Tibial nerve (tissue), 3 donors: ENCODE results near the gene QRSL1.

Experiments
- POLR2A ChIP-seq, 2 donors: fragments of 450-650 bp; IDR thresholded peaks; one replicate each; pipeline ENCODE4 v1.6.1; 2017; ENCODE audit warnings: antibody characterized with exemption in 2 of 2, mild to moderate bottlenecking in 2 of 2, moderate library complexity in 2 of 2
- TF ChIP-seq, protein P1 (sequence below), 5 experiments: fragments of 200-600 bp in 3 of 5; fragments of 450-650 bp in 2 of 5; sonication (generic) in 3 of 5; IDR thresholded peaks; one replicate each; pipeline ENCODE4 v1.5.1; 2016 to 2019; ENCODE audit warnings: antibody characterized with exemption in 5 of 5, mild to moderate bottlenecking in 3 of 5, moderate library complexity in 2 of 5

GRCh38 chr6:106693418-106693817 lies 64.0 kb downstream of the QRSL1 start:
- no peak for TF ChIP-seq POLR2A (IDR thresholded peaks at IDR 0.05)
- TF ChIP-seq, protein P1, sequence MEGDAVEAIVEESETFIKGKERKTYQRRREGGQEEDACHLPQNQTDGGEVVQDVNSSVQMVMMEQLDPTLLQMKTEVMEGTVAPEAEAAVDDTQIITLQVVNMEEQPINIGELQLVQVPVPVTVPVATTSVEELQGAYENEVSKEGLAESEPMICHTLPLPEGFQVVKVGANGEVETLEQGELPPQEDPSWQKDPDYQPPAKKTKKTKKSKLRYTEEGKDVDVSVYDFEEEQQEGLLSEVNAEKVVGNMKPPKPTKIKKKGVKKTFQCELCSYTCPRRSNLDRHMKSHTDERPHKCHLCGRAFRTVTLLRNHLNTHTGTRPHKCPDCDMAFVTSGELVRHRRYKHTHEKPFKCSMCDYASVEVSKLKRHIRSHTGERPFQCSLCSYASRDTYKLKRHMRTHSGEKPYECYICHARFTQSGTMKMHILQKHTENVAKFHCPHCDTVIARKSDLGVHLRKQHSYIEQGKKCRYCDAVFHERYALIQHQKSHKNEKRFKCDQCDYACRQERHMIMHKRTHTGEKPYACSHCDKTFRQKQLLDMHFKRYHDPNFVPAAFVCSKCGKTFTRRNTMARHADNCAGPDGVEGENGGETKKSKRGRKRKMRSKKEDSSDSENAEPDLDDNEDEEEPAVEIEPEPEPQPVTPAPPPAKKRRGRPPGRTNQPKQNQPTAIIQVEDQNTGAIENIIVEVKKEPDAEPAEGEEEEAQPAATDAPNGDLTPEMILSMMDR (IDR thresholded peaks at IDR 0.05): no peak
